Measurements from ENCODE around the gene ADCY9. TPM values are rescaled to one million over a fixed set of nuclear protein-coding genes. Genes with fewer than 3 reads are reported as not detected.

The ADCY9 gene
- total and polyA plus RNA-seq, 10 donors, result 0.70 to 23.0 (median 11.8) TPM

GRCh38 chr16:4117250-4117578 lies 972 bp upstream of the ADCY9 start:
- Histone ChIP-seq H3K4me3 (peak overlapping the region in 6 of 8 donors; percentile 41 to 86 (median 58)), H3K27me3 (replicated peaks in 1 of 7) (peaks cover 0 to 9% (median 0%) of the 10 kb centered on the region in 7 donors)

GRCh38 chr16:4115949-4116318 lies 308 bp downstream of the ADCY9 start:
- intact Hi-C loops (cut with DNase I; ENCODE audit: low total_unique reads), result no loop called here
- no peaks in the 10 kb centered on the region for H3K9me3 ChIP-seq
- peaks cover 0 to 9% (median 0%) of the 10 kb centered on the region in 7 donors for H3K27me3 ChIP-seq (replicated peaks in 1 of 7)
- WGBS, 5 donors, result 0 to 1% (median 1%) methylated on average over 16 to 71 of the region's 71 CpGs
- no peaks in the 10 kb centered on the region for H3K36me3 ChIP-seq
- no peak for DNase-seq
- H3K4me3 ChIP-seq, result peak overlapping the region; percentile 62 to 86 (median 66)
- TF ChIP-seq CTCF (IDR thresholded peaks at IDR 0.05 in 8 of 11, conservative IDR thresholded peaks at IDR 0.05 in 3 of 11) (no peak), POLR2AphosphoS5 (IDR thresholded peaks at IDR 0.05) (no peak), POLR2A (IDR thresholded peaks at IDR 0.05) (no peak)
- peaks cover 17 to 57% (median 52%) of the 10 kb centered on the region in 6 donors for H3K4me1 ChIP-seq
- H3K27ac ChIP-seq, result peak overlapping the region in 3 of 8 donors; percentile 67 to 81 (median 74)

More at GRCh38 chr16:4117250-4117578, 972 bp upstream of the ADCY9 start:
- Histone ChIP-seq H3K36me3 (no peaks in the 10 kb centered on the region), H3K27ac (peak overlapping the region in 4 of 8 donors; percentile 72 to 81 (median 80)), H3K4me1 (peaks cover 17 to 44% (median 40%) of the 10 kb centered on the region in 6 donors), H3K9me3 (no peaks in the 10 kb centered on the region)
- DNase-seq, result peak; percentile 71
- 85 to 90% (median 89%) methylated on average over 12 of the region's 12 CpGs for WGBS, 5 donors
- intact Hi-C loops (cut with DNase I; ENCODE audit: low total_unique reads), result no loop called here
- TF ChIP-seq CTCF (IDR thresholded peaks at IDR 0.05 in 8 of 11, conservative IDR thresholded peaks at IDR 0.05 in 3 of 11) (no peak), POLR2A (IDR thresholded peaks at IDR 0.05) (no peak), POLR2AphosphoS5 (IDR thresholded peaks at IDR 0.05) (no peak)

- no peaks in the 10 kb centered on the region for H3K9me3 ChIP-seq
- H3K27ac ChIP-seq, result peak overlapping the region in 5 of 8 donors; percentile 62 to 81 (median 67)
- intact Hi-C loops (cut with DNase I; ENCODE audit: low total_unique reads), result no loop called here
- TF ChIP-seq POLR2AphosphoS5 (IDR thresholded peaks at IDR 0.05) (peak; percentile 17 to 59 (median 55)), POLR2A (IDR thresholded peaks at IDR 0.05) (no peak), CTCF (IDR thresholded peaks at IDR 0.05 in 8 of 11, conservative IDR thresholded peaks at IDR 0.05 in 3 of 11) (no peak)
- peaks cover 0 to 9% (median 0%) of the 10 kb centered on the region in 7 donors for H3K27me3 ChIP-seq (replicated peaks in 1 of 7)
- DNase-seq, result peak; percentile 89
- 7 to 60% (median 10%) methylated on average over 1 to 75 of the region's 75 CpGs for WGBS, 5 donors
- H3K36me3 ChIP-seq, result no peaks in the 10 kb centered on the region
- peaks cover 17 to 62% (median 54%) of the 10 kb centered on the region in 6 donors for H3K4me1 ChIP-seq
- H3K4me3 ChIP-seq, result peak overlapping the region; percentile 62 to 86 (median 66)
Measured at GRCh38 chr16:4115209-4115948, 863 bp downstream of the ADCY9 start.

All from spleen (tissue), 11 donors.